HG03442 (cell line): Measurements from ENCODE around the gene CREG2.
"Not testable (repeated sequence)": the region's sequence is repeated elsewhere in the genome, so short reads cannot be mapped to it uniquely, and the experiment has no call there.

Experiments used
- ATAC-seq: cut with Tn5 transposase; IDR thresholded peaks from one replicate; pipeline ENCODE4 v1.9.1; 2021; ENCODE audit warnings: mild to moderate bottlenecking, moderate library complexity; ENCODE audit not compliant: unreplicated experiment

Gene CREG2

DNA sequence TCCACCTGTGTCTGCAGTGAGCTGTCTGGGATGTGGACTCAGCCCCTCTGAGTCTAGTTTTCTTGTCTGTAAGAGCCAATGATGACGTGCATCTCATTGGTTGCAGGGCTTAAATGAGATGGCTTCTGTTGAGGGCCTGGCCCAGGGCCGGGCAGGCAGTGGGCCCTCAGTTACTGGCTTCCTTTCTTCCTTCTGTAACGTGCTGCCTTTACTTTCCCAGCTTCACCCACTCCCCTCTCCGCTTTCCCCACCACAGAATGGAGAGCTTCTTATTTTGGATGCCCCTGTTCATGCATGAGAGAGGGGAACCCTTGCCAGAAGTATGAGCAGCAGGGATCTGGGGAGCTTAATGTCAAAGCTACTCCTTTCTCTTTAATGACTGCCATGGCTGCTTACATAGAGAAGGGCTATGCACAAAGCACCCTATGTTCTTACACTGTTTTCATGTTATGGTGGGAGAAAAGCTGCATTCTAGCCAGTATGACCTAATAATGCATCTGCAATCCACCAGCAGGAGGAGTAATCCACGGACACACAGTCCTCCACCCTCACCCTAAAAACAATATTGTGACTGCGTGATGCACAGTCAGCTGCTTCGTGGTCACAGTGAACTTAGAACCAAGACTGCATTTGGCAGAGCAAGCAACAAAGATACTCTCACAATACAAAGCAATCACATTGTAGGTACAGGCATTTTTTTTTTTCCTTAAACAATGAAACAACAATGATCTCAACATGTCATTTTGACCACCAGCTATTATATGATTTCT, 37.2 kb downstream of the CREG2 start:
- ATAC-seq = no peak

DNA sequence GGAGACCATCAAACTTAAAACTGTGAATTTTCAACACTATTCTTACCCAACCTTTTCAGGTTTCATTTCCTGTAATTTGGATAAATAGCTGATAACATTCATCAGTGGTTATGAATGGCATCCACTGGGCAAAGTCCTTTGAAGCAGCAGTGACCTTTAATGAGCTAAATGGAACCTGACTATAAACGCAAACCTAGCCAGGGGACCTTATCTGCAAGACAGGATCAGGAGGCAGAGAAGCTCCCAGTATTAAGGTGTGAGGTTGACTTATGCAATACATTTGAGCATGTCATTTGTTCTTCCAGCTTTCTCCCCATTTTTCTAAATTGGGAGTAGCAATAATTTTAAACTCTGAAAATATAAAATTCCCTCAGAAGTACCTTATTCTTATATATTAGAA, 38.4 kb downstream of the CREG2 start:
- no peak for ATAC-seq

DNA sequence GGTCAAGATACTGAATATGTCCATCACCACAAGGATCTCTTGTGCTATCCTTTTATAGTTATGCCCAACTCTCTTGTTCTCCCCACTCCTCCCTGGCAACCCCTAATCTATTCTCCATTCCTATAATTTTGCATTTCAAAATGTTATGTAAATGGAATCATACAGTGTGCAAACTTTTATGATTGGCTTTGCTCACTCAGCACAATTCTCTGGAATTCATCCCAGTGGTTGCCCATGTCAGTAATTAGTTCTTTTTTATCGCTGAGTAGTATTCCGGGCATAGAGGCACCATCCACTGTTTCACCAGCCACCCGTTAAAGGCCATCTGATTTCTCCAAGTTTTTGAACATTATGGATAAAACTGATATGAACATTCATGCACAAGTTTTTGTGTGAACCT, 40.4 kb downstream of the CREG2 start:
- no peak for ATAC-seq

DNA sequence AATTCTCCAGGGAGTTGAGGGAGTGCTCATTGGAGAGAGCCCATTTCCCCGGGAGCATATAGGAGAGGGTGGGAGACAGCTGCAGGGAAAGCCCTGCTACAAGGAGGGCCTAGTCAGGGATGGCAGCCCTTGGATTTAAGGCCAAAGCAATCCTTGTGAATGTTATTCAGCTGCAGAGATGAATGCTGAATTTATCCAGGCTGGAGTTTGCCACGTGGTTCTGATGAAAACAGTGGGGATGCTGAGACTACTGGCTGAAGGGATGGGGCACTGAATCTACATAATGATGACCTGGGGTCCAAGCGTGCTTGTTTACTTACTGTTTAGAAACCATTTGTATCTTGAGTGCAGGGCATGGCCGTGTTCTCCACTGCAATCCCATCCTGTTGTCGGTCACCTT, 43.2 kb downstream of the CREG2 start:
- ATAC-seq = no peak

DNA sequence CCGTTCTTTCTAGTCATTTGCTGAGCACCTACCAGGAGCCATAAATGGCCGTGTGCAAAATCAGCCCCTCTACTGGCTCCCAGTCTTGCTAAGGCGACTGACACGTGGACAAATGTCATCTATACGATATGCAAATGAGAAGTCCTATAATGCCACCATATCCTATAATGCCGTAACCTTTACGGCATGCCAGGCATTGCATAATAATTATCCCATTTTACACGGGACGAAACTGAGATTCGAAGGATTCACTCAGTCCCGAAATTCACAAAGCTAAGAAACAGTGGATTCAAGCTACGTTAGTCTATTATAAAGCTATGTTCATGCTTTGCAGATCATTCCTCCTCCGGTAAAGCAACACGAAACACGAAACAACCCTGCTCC, 44.7 kb downstream of the CREG2 start:
- no peak for ATAC-seq

DNA sequence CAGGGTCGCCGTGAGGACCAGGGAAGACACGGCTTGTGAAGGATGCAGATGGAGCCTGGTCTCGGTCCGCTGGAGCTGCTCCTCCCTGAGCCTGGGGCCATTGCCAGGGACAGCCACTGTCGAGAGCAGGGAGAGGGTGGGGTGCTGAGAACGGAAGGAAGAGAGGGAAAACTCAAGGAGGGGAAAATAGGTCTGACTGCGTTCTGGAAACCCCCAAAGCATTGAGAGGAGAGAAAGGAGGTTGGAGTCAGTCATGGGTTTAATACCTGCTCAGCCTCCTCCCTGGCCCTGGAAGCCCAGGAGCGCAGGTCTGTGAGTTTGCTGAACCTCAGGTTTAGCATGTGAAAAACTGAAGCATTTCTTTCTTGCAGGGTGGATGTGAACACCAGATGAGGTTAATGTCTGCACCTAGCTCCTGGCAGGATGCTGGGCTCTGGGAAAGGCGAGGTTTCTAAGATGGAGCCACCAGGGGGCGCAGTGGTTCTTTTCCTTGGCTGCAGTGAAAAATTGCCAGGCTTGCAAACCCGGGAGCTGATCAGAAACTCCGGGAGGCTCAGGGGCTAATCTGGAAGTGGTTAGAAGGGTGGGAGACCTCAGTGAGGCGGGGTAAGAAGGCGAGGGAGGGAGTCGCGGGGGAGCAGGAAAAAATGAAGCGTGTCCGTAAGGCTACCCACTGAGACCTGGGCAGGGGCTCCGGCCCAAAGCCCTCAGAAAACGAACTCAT, 45.2 kb downstream of the CREG2 start:
- ATAC-seq = no peak

DNA sequence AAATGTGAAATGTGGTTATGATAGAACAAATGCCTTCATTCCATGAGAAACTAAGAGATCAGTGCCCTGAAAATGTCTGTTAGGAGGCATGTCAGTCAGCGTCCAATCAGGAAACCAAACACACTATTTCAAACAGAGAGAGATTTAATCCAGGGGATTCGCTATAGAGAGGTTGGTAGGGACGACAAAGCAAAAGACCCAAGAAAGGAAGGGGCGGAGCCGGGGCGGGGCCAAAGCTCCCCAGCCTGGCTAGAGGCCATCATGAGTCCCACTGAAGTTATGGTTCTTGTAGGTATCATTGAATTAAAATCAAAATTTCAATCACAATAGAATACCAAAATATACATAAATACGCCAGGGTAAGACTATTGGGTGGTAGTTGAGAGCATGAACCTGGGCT, 45.9 kb downstream of the CREG2 start:
- no peak for ATAC-seq

DNA sequence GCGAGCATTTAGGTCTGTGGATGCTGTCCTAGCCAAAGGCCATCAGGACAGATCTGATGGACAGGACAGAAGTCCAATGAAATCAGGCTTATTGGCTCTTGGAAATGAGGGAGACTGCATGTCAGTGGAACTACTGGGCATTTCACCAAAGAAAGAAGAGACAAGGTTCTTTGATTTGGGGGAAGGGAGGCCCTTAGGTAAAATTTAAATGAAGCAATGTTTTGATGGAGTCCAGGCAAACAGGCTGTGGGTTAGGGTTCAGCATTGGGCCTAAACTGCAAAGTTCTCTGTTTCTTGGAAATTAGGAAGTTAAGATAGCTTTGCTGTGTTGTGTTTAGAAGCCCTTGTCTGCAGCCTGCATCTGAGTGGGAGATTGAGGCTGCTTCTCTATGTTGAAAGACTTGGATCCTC, 47.2 kb downstream of the CREG2 start:
- no peak for ATAC-seq

DNA sequence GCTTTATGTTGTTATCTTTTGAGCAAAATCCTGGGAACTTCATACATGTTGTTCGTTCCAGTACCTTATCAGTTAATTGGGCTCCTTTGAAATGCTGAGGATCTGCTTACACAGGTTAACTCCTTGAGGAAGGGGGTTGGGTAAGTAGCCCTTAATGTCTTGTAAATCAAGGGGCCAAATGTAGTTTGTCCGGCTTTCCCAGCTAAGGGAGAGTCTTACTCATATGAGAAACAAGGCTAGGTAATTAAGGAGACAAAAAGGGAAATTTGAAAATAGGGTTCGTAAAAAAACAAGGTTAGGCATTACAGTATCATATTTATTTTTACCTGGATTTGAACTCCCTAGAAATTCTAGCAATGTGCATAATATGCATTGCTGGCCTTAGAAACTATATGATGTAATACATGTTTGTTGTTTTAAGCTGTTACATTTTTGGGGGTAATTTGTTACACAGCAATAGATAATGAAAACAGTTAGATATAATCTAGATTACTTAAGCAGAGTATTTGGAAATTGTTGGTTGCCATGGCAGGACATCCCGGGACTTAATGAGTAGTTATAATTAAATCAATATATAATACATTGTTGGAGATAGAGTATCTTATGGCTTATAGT, 47.9 kb downstream of the CREG2 start:
- ATAC-seq = no peak

DNA sequence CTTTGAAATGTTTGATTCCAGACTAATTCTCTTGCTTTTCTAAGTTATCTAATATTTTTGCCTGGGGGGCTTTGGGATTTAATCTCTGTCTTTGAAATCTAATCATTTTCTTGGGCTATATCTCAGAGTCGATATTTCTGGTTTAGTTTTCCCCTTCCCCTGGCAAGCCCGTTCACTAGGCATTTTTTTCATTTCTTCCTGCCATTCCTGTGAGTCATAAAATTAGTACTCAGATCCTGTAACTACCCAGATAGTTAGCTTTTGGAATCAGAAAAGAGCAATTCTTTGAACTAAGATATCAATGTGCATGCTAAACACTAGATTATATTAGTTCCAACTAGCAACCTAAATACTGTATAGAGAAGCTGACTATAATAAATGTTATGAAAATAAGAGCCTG, 49.4 kb downstream of the CREG2 start:
- no peak for ATAC-seq

DNA sequence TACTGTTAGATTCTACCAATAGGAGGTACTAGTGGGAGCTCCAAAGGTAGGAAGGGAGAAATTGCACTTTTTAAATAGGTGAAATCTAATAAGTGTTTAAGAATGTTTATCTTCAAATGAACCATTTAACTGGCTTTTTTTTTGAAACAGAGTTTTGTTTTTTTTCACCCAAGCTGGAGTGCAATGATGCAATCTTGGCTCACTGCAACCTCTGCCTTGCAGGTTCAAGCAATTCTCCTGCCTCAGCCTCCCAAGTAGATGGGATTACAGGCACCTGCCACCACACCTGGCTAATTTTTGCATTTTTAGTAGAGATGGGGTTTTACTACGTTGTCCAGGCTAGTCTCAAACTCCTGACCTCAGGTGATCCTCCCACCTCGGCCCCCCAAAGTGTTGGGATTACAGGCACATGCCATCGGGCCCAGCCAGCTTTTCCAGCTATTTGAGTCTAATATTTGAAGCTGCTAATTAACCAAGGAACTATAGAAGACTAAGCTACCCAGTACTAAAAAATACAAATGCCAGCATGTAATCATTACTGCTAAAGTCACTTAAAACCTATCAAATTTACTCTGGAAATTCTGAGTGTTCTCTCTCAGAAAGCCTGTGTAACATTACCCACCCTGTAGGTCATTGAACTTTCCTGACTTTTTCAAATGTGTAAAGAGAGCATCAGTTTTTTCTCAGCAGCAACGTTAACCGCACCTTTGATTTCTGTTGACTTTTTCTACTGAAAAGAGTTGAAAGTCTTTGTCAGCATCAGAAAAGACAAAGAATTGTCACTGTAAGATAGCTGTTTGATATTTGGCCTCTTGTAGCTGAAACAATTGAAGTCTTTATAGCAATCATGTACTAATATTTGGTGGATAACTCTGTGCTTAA, 54.2 kb downstream of the CREG2 start:
- no peak for ATAC-seq

DNA sequence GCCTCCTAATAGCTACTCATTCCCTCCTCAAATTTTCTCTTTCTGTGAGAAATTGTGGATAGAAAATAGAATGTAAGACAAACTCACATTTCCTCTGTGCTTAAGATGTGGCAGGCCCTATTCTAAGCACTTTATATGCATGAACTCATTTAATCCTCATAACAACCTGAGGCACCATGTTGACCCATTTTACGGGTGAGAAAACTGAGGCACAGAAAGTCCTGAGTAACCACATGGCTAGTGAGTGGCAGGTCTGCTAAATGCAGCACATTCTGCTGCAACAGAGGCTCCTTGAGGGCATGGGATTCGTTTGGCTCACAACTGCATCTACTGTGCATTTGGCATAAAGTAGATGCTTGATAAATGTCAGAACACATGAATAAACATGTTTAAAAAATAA, 56.1 kb downstream of the CREG2 start:
- ATAC-seq = no peak

DNA sequence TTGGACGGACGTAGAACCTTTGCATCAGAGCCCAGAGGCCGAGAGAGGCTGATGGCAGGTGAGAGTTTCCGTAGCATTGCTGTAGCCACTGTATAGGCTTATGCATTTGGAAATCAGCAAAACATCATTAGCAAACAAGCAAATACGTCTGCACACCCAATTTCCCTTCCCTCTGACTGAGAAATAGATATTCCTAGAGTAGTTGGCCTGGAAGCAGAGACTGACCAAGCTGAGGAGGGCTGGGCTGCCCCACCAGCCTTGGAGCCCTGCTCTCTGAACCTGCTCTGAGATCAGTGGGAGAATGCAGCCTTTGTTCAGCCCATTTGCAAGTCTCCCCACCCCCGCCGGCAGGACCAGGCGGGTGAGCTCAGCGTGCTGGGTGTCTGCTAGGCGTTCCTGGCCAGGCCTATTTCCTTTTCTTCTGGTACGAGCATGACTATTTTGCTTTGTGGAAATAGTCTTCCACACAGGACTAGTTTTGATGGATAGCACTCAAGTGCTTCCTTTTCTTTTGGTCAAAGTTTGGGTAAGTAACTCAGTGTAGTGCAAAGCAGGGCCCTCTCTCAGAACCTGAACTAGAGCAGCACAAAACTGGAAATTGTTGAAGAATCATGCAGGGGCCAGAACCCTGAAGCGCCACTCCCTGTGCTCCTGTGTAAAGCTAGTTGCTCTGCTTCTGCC, 56.9 kb downstream of the CREG2 start:
- ATAC-seq = no peak

DNA sequence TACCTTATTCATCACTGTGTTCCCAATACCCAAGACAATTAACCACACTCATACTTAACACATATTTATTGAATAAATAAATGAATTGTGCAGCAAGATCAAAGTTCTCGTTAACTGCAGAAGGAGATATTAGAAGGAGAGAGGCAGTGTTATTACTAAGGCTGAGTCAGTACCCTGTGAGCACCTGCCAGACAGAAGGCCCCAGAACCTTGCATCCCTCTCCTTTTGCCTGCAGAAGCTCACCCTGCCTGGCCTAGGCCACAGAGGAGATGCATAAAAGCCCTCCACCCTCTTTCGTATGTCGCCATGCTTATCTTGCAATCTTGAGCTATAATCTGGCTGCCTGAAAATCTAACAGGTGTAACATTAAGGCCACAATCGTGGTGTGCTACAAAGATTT, 58.3 kb downstream of the CREG2 start:
- ATAC-seq = no peak

DNA sequence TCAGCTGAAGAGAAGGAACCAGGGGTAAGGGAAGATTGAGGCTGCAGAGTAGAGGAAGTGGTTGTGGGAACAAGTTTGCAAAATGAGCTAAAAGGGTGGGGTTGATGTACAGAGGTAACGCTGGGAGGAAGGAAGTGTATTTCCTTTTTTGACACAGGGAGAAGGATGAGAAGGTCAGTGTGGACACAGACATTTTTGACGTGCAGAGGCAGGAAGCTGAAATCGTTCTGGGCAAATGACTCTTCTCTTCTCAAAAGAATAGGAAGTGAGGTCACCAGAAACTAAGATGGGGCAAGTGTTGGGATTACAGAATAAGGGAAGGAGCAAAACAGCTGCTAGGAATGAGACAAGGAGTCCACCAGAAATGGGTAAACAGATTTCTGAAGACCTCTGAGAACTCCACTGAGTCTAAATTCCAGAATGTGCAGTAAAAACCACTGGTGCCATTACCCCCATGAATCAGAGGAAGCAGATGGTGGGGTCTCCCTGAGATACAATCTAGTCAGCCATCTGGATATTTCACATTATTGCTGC, 58.8 kb downstream of the CREG2 start:
- ATAC-seq = no peak

DNA sequence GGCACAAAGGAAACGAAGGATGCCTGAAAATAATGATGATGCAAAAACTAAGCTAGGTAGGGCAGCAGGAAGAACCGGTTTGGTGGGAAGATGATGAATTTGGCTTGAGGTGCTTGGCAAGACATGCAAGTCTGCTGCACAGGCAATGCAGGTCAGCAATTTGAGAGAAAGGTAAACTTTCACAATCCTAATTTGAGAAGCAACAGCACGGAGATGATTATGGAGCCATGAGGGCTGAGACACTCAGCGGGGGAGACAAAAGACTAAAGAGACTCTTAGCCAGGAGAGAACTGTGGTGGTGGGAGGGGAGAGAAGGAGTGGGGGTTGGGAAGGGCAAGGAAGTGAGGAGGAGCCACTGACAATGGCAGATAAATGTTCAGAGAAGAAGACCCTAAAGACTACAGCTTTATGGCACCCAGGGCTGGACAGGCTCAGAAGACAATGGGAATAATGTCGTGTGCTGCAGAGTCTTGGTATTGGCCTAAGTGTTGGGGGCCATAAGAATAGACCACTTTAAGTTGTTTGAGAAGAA, 59.4 kb downstream of the CREG2 start:
- no peak for ATAC-seq

DNA sequence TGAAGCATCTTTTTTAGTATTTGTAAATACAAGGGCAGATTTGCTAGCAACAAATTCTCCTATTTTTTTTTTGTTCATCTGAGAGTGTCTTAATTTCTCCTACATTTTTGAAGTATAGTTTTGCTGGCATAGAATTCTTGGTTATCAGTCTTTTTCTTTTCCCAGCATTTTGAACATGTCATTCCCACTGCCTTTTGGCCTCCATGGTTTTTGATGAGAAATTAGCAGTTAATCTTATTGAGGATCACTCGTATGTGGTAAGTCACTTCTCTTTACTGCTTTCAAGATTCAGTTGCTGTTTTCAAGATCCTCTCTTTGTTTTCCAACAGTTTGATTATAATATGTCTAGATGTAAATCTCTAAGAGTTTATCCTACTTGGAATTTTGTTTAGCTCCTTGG, 61.9 kb downstream of the CREG2 start:
- no peak for ATAC-seq

DNA sequence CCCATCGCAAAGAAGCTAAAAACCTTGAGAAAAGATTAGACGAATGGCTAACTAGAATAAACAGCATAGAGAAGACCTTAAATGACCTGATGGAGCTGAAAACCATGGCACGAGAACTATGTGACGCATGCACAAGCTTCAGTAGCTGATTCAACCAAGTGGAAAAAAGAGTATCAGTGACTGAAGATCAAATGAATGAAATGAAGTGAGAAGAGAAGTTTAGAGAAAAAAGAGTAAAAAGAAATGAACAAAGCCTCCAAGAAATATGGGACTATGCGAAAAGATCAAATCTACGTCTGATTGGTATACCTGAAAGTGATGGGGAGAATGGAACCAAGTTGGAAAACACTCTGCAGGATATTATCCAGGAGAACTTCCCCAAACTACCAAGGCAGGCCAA, 70.7 kb downstream of the CREG2 start:
- ATAC-seq = not testable (repeated sequence)

DNA sequence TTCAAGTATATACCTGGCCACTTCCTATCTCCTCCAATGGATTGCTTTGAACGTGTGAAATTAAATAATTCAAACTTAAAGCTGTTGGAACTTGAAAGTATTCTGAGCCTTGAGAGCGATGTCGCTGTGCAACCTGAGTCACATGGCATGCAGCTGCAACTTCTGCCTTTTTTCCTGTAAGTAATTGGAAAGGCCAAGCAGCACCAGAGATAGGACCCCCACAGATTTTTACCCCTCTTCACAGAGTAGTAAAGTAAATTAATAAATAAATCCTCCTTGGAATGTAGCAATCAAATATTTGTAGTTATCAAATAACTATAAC, 75.6 kb downstream of the CREG2 start:
- no peak for ATAC-seq
